HCT116 (cell line): ENCODE results near the gene JSRP1. TPM values are rescaled to one million over a fixed set of nuclear protein-coding genes. Genes with fewer than 3 reads are reported as not detected.

Experiments
- ATAC-seq: fragments of 200-7000 bp; cut with Tn5 transposase; 2 replicates; pipeline ENCODE4 v1.9.1; 2020; ENCODE audit warnings: mild to moderate bottlenecking, moderate library complexity
- BruUV-seq: library from RNA; stranded (reverse); fragments of 400-500 nt; replicated peaks from 2 replicates; lab custom pipeline; 2021; lab: Mats Ljungman, UMichigan
- CTCF ChIA-PET: fragments of 300-600 bp; sonication (Branson Sonifier 250); formaldehyde crosslinking; loops from one replicate; lab custom pipeline; 2021; ENCODE audit warnings: antibody characterized with exemption; lab: Charles Lee
- POLR2A ChIA-PET: fragments of 300-600, 350-600 bp; sonication (Branson Sonifier 250); formaldehyde crosslinking; loops from one replicate; lab custom pipeline; 2021; ENCODE audit warnings: antibody characterized with exemption; lab: Charles Lee
- RAD21 ChIA-PET, 2 experiments: fragments of 300-600 bp; sonication (Branson Sonifier 250); formaldehyde crosslinking; loops; one replicate each; lab custom pipeline; 2023; ENCODE audit warnings: low total read pairs in 2 of 2; ENCODE audit not compliant: uncharacterized antibody in 2 of 2, unreplicated experiment in 2 of 2, low non-redundant PET in 1 of 2; lab: Charles Lee
- DNase-seq: peaks from one replicate; pipeline ENCODE4 v3.0.0-alpha.2; 2010; ENCODE audit warnings: low read depth, low spot score
- H2AFZ ChIP-seq: fragments of 200-600 bp; shearing (Covaris generic), sonication (generic); 2 replicates; pipeline ENCODE4 v1.6.1; 2017; ENCODE audit warnings: low read depth, mixed run types, mixed read lengths, antibody characterized with exemption, low read length; ENCODE audit not compliant: poor library complexity, severe bottlenecking
- H3K27ac ChIP-seq: 2 replicates; pipeline ENCODE4 v1.5.1; 2012; ENCODE audit warnings: low read depth, low read length
- H3K27me3 ChIP-seq: fragments of 200-600 bp; sonication (generic); 2 replicates; pipeline ENCODE4 v1.6.1; 2016; ENCODE audit warnings: mixed run types, low read length, mixed read lengths; ENCODE audit not compliant: insufficient read depth
- H3K36me3 ChIP-seq, 2 experiments: fragments of 200-500 bp in 1 of 2; fragments of 200-600 bp in 1 of 2; sonication (Bioruptor generic) in 1 of 2; sonication (generic) in 1 of 2; 2 replicates each; pipeline versions ENCODE4 v1.5.1 to v1.6.1; 2014 to 2016; ENCODE audit warnings: low read length in 2 of 2, inconsistent platforms in 1 of 2, mixed read lengths in 1 of 2, mixed run types in 1 of 2; ENCODE audit not compliant: insufficient read depth in 2 of 2, control insufficient read depth in 1 of 2
- H3K4me1 ChIP-seq, 2 experiments: fragments of 200-600 bp in 1 of 2; sonication (generic) in 1 of 2; 2 replicates each; pipeline versions ENCODE4 v1.5.1 to v1.6.1; 2012 to 2017; ENCODE audit warnings: low read length in 2 of 2, inconsistent platforms in 1 of 2, mild to moderate bottlenecking in 1 of 2, mixed read lengths in 1 of 2, mixed run types in 1 of 2, moderate library complexity in 1 of 2; ENCODE audit not compliant: insufficient read depth in 2 of 2, control insufficient read depth in 1 of 2
- H3K4me2 ChIP-seq: fragments of 200-600 bp; sonication (generic); 2 replicates; pipeline ENCODE4 v1.6.1; 2017; ENCODE audit warnings: mixed run types, low read length, mixed read lengths
- H3K4me3 ChIP-seq, 2 experiments: fragments of 200-600 bp in 1 of 2; sonication (generic) in 1 of 2; replicated peaks in 1 of 2; 2 replicates each; pipeline ENCODE4 v1.5.1; 2011 to 2016; ENCODE audit warnings: low read length in 2 of 2, control low read depth in 1 of 2, low read depth in 1 of 2, mild to moderate bottlenecking in 1 of 2, mixed read lengths in 1 of 2, mixed run types in 1 of 2
- H3K79me2 ChIP-seq: fragments of 200-600 bp; sonication (generic); 2 replicates; pipeline ENCODE4 v1.6.1; 2017; ENCODE audit warnings: mild to moderate bottlenecking, mixed run types, low read length, moderate library complexity, mixed read lengths; ENCODE audit not compliant: insufficient read depth
- H3K9ac ChIP-seq: fragments of 200-600 bp; sonication (generic); 2 replicates; pipeline ENCODE4 v1.6.1; 2016; ENCODE audit warnings: low read length, mixed read lengths
- H3K9me2 ChIP-seq: fragments of 200-600 bp; sonication (generic), shearing (Covaris generic); 2 replicates; pipeline ENCODE4 v1.6.1; 2017; ENCODE audit warnings: mixed run types, mild to moderate bottlenecking, moderate library complexity; ENCODE audit not compliant: insufficient read depth
- H3K9me3 ChIP-seq, 2 experiments: fragments of 200-500 bp in 1 of 2; fragments of 200-600 bp in 1 of 2; sonication (Bioruptor generic) in 1 of 2; sonication (generic) in 1 of 2; 2 replicates each; pipeline ENCODE4 v1.6.1; 2014 to 2017; ENCODE audit warnings: low read length in 2 of 2, mixed read lengths in 2 of 2, inconsistent platforms in 1 of 2, low read depth in 1 of 2, mild to moderate bottlenecking in 1 of 2, mixed run types in 1 of 2, moderate library complexity in 1 of 2; ENCODE audit not compliant: control insufficient read depth in 1 of 2, insufficient read depth in 1 of 2
- H4K20me1 ChIP-seq: fragments of 200-600 bp; sonication (generic), shearing (Covaris generic); 2 replicates; pipeline ENCODE4 v1.6.1; 2017; ENCODE audit warnings: mixed run types, mild to moderate bottlenecking, moderate library complexity; ENCODE audit not compliant: insufficient read depth
- EZH2 ChIP-seq: fragments of 200-600 bp; sonication (generic); IDR thresholded peaks from 2 replicates; pipeline ENCODE4 v1.6.1; 2017; ENCODE audit warnings: antibody characterized with exemption, mixed run types
- EZH2phosphoT487 ChIP-seq: fragments of 200-600 bp; IDR thresholded peaks from 2 replicates; pipeline ENCODE4 v1.6.1; 2018; ENCODE audit warnings: antibody characterized with exemption, borderline replicate concordance
- FOSL1 ChIP-seq: IDR thresholded peaks from 2 replicates; pipeline ENCODE4 v1.6.1; 2012; ENCODE audit warnings: low read depth
- POLR2AphosphoS5 ChIP-seq: IDR thresholded peaks from 2 replicates; pipeline ENCODE4 v1.6.1; 2011; ENCODE audit warnings: mild to moderate bottlenecking, low read depth, low read length, moderate library complexity
- RAD21 ChIP-seq: IDR thresholded peaks from 2 replicates; pipeline ENCODE4 v1.6.1; 2012; ENCODE audit warnings: low read depth, mild to moderate bottlenecking
- SP1 ChIP-seq: IDR thresholded peaks from 2 replicates; pipeline ENCODE4 v1.6.1; 2012; ENCODE audit warnings: low read depth
- SRF ChIP-seq: IDR thresholded peaks from 2 replicates; pipeline ENCODE4 v1.6.1; 2012; ENCODE audit warnings: low read depth
- intact Hi-C: fragments of 100-400 bp; cut with micrococcal nuclease; formaldehyde crosslinking; loops from 2 replicates; pipeline ENCODE4 v1.10.0; 2022
- total RNA-seq: library from RNA; stranded (reverse); gene quantifications from one replicate; pipeline ENCODE4 v1.2.1, GENCODE V29; 2021; ENCODE audit not compliant: unreplicated experiment
- TF ChIP-seq, protein P1 (sequence below): IDR thresholded peaks from 2 replicates; pipeline ENCODE4 v1.6.1; 2012
- TF ChIP-seq, protein P2 (sequence below), 3 experiments: fragments of 200-600 bp in 1 of 3; sonication (generic) in 1 of 3; IDR thresholded peaks in 2 of 3; conservative IDR thresholded peaks in 1 of 3; 2 replicates each; pipeline ENCODE4 v1.5.1; 2012 to 2017; ENCODE audit warnings: low read depth in 2 of 3, low read length in 2 of 3, antibody characterized with exemption in 1 of 3, borderline replicate concordance in 1 of 3, control low read depth in 1 of 3, mild to moderate bottlenecking in 1 of 3, mixed read lengths in 1 of 3, mixed run types in 1 of 3, moderate library complexity in 1 of 3; ENCODE audit not compliant: insufficient read depth in 1 of 3
- TF ChIP-seq, protein P3 (sequence below): IDR thresholded peaks from 2 replicates; pipeline ENCODE4 v1.6.1; 2012; ENCODE audit warnings: low read depth

JSRP1 gene
- total RNA-seq, 1 experiment from 2014 or later = 0.30 TPM

DNA sequence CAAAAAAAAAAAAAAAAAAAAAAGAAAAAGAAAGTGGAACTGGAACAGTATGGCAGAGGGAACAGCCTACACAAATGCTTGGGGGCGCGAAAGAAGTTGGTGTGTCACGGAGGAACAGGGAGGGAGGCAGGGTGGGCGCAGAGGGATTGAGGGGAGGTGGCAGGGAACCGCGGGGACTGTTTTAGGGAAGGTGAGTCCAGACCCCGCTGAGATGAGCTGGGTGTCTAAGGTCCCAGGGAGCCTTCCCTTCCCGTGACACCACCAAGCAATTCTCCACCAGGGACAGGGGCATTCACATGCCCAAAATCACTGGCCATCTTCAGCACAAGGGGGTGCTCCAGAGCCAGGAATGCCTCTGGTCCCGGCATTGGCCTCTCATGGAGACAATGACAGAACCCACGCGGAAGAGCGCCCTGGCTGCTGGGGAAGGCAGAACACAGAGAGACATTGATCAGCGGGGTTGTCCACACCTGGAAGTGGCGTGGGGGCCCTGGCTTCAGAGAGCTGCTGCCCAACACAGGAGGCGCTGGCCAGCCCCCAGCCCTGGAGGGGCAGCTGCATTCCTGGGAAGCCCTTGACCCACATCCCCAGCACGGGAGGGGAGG lies 18.8 kb upstream of the JSRP1 start:
- no peaks in the 10 kb centered on the region for H3K27me3 ChIP-seq
- no peaks in the 10 kb centered on the region for H3K9me3 ChIP-seq
- peak overlapping the region; percentile 24; the same call in 1 of the 2 replicates for H3K27ac ChIP-seq
- no peak overlapping the region; the same call in 1 of the 2 replicates for H3K4me2 ChIP-seq
- no peak overlapping the region for H3K9ac ChIP-seq
- CTCF ChIA-PET = interaction anchor here (0.9 to 1.9 kb wide), 4 partner anchors 9 to 336 kb away, joined by 3 to 10 read pairs (median 4); no protein-coding TSS in a partner anchor
- intact Hi-C loops = loop anchor here (1.0 to 5.0 kb wide), 2 partner anchors 116 to 337 kb away; no protein-coding TSS in a partner anchor
- DNase-seq (no peak), ATAC-seq (peak; percentile 68)
- BruUV-seq = no TSS peak
- peaks cover 13% of the 10 kb centered on the region; the same call in 1 of the 2 replicates for H4K20me1 ChIP-seq
- H3K9me2 ChIP-seq = no peaks in the 10 kb centered on the region
- peaks cover 14 to 22% of the 10 kb centered on the region in 2 experiments; a peak in 2 of 4 replicates for H3K36me3 ChIP-seq
- no peak overlapping the region for H3K4me3 ChIP-seq
- peaks cover 9 to 52% of the 10 kb centered on the region in 2 experiments for H3K4me1 ChIP-seq
- H2AFZ ChIP-seq = no peak overlapping the region
- RAD21 ChIA-PET = interaction anchor here (0.6 kb wide), 3 partner anchors 39 to 113 kb away, joined by 4 read pairs; partner anchors contain the start of gene LSM7 (in 1 of the 2)
- POLR2A ChIA-PET = interaction anchor here (0.8 kb wide), 1 partner anchor 110 kb away, joined by 6 read pairs; no protein-coding TSS in a partner anchor
- peaks cover 43% of the 10 kb centered on the region for H3K79me2 ChIP-seq
- no peak for TF ChIP-seq EZH2phosphoT487
- no peak for TF ChIP-seq EZH2
- TF ChIP-seq POLR2AphosphoS5 = peak; percentile 28; the same call in 1 of the 2 replicates
- no peak for TF ChIP-seq FOSL1
- TF ChIP-seq, protein P1, sequence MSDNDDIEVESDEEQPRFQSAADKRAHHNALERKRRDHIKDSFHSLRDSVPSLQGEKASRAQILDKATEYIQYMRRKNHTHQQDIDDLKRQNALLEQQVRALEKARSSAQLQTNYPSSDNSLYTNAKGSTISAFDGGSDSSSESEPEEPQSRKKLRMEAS = no peak
- TF ChIP-seq SP1 = no peak
- peak; percentile 88 for TF ChIP-seq RAD21
- TF ChIP-seq, protein P2, sequence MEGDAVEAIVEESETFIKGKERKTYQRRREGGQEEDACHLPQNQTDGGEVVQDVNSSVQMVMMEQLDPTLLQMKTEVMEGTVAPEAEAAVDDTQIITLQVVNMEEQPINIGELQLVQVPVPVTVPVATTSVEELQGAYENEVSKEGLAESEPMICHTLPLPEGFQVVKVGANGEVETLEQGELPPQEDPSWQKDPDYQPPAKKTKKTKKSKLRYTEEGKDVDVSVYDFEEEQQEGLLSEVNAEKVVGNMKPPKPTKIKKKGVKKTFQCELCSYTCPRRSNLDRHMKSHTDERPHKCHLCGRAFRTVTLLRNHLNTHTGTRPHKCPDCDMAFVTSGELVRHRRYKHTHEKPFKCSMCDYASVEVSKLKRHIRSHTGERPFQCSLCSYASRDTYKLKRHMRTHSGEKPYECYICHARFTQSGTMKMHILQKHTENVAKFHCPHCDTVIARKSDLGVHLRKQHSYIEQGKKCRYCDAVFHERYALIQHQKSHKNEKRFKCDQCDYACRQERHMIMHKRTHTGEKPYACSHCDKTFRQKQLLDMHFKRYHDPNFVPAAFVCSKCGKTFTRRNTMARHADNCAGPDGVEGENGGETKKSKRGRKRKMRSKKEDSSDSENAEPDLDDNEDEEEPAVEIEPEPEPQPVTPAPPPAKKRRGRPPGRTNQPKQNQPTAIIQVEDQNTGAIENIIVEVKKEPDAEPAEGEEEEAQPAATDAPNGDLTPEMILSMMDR (IDR thresholded peaks at IDR 0.05 in 2 of 3, conservative IDR thresholded peaks at IDR 0.05 in 1 of 3; ENCODE audit: borderline replicate concordance in 1 of 3, insufficient read depth in 1 of 3, low read depth in 2 of 3, low read length in 2 of 3) = peak; percentile 58 to 78 (median 69)
- no peak for TF ChIP-seq SRF
- TF ChIP-seq, protein P3, sequence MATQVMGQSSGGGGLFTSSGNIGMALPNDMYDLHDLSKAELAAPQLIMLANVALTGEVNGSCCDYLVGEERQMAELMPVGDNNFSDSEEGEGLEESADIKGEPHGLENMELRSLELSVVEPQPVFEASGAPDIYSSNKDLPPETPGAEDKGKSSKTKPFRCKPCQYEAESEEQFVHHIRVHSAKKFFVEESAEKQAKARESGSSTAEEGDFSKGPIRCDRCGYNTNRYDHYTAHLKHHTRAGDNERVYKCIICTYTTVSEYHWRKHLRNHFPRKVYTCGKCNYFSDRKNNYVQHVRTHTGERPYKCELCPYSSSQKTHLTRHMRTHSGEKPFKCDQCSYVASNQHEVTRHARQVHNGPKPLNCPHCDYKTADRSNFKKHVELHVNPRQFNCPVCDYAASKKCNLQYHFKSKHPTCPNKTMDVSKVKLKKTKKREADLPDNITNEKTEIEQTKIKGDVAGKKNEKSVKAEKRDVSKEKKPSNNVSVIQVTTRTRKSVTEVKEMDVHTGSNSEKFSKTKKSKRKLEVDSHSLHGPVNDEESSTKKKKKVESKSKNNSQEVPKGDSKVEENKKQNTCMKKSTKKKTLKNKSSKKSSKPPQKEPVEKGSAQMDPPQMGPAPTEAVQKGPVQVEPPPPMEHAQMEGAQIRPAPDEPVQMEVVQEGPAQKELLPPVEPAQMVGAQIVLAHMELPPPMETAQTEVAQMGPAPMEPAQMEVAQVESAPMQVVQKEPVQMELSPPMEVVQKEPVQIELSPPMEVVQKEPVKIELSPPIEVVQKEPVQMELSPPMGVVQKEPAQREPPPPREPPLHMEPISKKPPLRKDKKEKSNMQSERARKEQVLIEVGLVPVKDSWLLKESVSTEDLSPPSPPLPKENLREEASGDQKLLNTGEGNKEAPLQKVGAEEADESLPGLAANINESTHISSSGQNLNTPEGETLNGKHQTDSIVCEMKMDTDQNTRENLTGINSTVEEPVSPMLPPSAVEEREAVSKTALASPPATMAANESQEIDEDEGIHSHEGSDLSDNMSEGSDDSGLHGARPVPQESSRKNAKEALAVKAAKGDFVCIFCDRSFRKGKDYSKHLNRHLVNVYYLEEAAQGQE = no peak
- TF ChIP-seq, all 23 proteins: peak for 3
